ENCODE measurements around the gene PLPP4.
"Not testable (repeated sequence)": the region's sequence is repeated elsewhere in the genome, so short reads cannot be mapped to it uniquely, and the experiment has no call there.

GRCh38 chr10:120504227-120504626, 47.2 kb downstream of the PLPP4 start:
- TF ChIP-seq RELA (CRISPR knock-in tag; IDR thresholded peaks at IDR 0.05); CREB1 (IDR thresholded peaks at IDR 0.05); CREB1 (CRISPR knock-in tag; IDR thresholded peaks at IDR 0.05): not testable (repeated sequence)

Data from HepG2 (cell line).